CD4-positive, CD25-positive, alpha-beta regulatory T cell (primary cell): ENCODE data around the gene SLFN12. TPM values are rescaled to one million over a fixed set of nuclear protein-coding genes. Genes with fewer than 3 reads are reported as not detected.
"Not testable (repeated sequence)": the region's sequence is repeated elsewhere in the genome, so short reads cannot be mapped to it uniquely, and the experiment has no call there.

Source experiments
- ATAC-seq, 2 donors: fragments of 150-1000 bp; cut with Tn5 transposase; one replicate each; pipeline ENCODE4 v1.10.0; 2021; ENCODE audit warnings: low read depth in 2 of 2, moderate number of reproducible peaks in 2 of 2, moderate library complexity in 1 of 2
- DNase-seq, 3 donors: peaks; one replicate each; pipeline versions ENCODE4 v3.0.0 to v3.0.0-alpha.2; 2012 to 2022; ENCODE audit warnings: mixed read lengths in 1 of 3
- H3K27ac ChIP-seq: one replicate; pipeline ENCODE4 v1.7.0; 2013; ENCODE audit warnings: mild to moderate bottlenecking, low read length; ENCODE audit not compliant: insufficient read depth, poor library complexity, severe bottlenecking
- H3K27me3 ChIP-seq: one replicate; pipeline ENCODE4 v1.7.0; 2013; ENCODE audit warnings: low read length; ENCODE audit not compliant: control insufficient read depth, insufficient read depth
- H3K36me3 ChIP-seq: one replicate; pipeline ENCODE4 v1.7.0; 2013; ENCODE audit warnings: mild to moderate bottlenecking, low read length, moderate library complexity; ENCODE audit not compliant: control insufficient read depth, insufficient read depth
- H3K4me1 ChIP-seq: 2 replicates; pipeline ENCODE4 v1.7.0; 2013; ENCODE audit warnings: mild to moderate bottlenecking, low read length; ENCODE audit not compliant: insufficient read depth, control insufficient read depth, poor library complexity, severe bottlenecking
- H3K4me3 ChIP-seq: one replicate; pipeline ENCODE4 v1.7.0; 2013; ENCODE audit warnings: low read depth, mild to moderate bottlenecking, low read length, moderate library complexity
- H3K9me3 ChIP-seq, 2 experiments: 1 replicate in 1 of 2; 2 replicates in 1 of 2; pipeline ENCODE4 v1.7.0; 2013; ENCODE audit warnings: low read length in 2 of 2, mild to moderate bottlenecking in 1 of 2, moderate library complexity in 1 of 2; ENCODE audit not compliant: control insufficient read depth in 2 of 2
- H3K27ac Mint-ChIP-seq, 3 donors: one replicate each; pipeline ENCODE4 v1.8.0; 2020 to 2022; ENCODE audit warnings: mild to moderate bottlenecking in 3 of 3, mixed read lengths in 3 of 3, moderate library complexity in 2 of 3
- H3K27me3 Mint-ChIP-seq: one replicate; pipeline ENCODE4 v1.8.0; 2022; ENCODE audit warnings: mild to moderate bottlenecking, mixed read lengths
- H3K36me3 Mint-ChIP-seq: one replicate; pipeline ENCODE4 v1.8.0; 2020; ENCODE audit warnings: mixed read lengths
- H3K4me1 Mint-ChIP-seq, 4 donors: one replicate each; pipeline ENCODE4 v1.8.0; 2020 to 2022; ENCODE audit warnings: mixed read lengths in 4 of 4, mild to moderate bottlenecking in 1 of 4
- H3K4me3 Mint-ChIP-seq, 4 donors: one replicate each; pipeline ENCODE4 v1.8.0; 2020 to 2022; ENCODE audit warnings: mild to moderate bottlenecking in 4 of 4, mixed read lengths in 4 of 4, moderate library complexity in 3 of 4
- H3K9me3 Mint-ChIP-seq, 7 donors: one replicate each; pipeline ENCODE4 v1.8.0; 2020 to 2022; ENCODE audit warnings: mixed read lengths in 7 of 7, mild to moderate bottlenecking in 3 of 7, moderate library complexity in 2 of 7
- polyA plus RNA-seq, 4 donors: library from polyadenylated mRNA; unstranded; fragments of 300-500 nt; fragmentation: Illumina TruSeq; gene quantifications; one replicate each; pipeline ENCODE4 v1.2.3, GENCODE V29; 2021
- total RNA-seq: library from RNA; stranded (reverse); gene quantifications from one replicate; pipeline ENCODE4 v1.2.3, GENCODE V29; 2022

The SLFN12 gene
- total and polyA plus RNA-seq, 5 donors from 2014 or later: 2.6 to 7.0 (median 3.1) TPM

GRCh38 chr17:35407531-35407930, 24.8 kb downstream of the SLFN12 start:
- no peak overlapping the region for H3K4me3 ChIP-seq
- no peaks in the 10 kb centered on the region for H3K27me3 ChIP-seq
- Mint-ChIP-seq H3K4me3 (no peak overlapping the region), H3K36me3 (peaks cover 14% of the 10 kb centered on the region), H3K9me3 (peaks cover 0 to 6% (median 0%) of the 10 kb centered on the region in 7 donors), H3K27ac (no peak overlapping the region), H3K4me1 (peaks cover 4 to 11% (median 5%) of the 10 kb centered on the region in 4 donors), H3K27me3 (no peaks in the 10 kb centered on the region)
- DNase-seq: no peak
- H3K9me3 ChIP-seq: no peaks in the 10 kb centered on the region
- no peaks in the 10 kb centered on the region for H3K4me1 ChIP-seq
- H3K27ac ChIP-seq: no peak overlapping the region
- ATAC-seq: no peak
- H3K36me3 ChIP-seq: peaks cover 14% of the 10 kb centered on the region

- Histone ChIP-seq H3K9me3 (no peaks in the 10 kb centered on the region), H3K4me3 (no peak overlapping the region), H3K27me3 (no peaks in the 10 kb centered on the region), H3K36me3 (peaks cover 13% of the 10 kb centered on the region), H3K27ac (no peak overlapping the region), H3K4me1 (no peaks in the 10 kb centered on the region)
- H3K9me3 Mint-ChIP-seq: peaks cover 0 to 6% (median 0%) of the 10 kb centered on the region in 7 donors
- DNase-seq: no peak
- no peaks in the 10 kb centered on the region for H3K27me3 Mint-ChIP-seq
- no peak overlapping the region for H3K4me3 Mint-ChIP-seq
- no peak overlapping the region for H3K27ac Mint-ChIP-seq
- peaks cover 13% of the 10 kb centered on the region for H3K36me3 Mint-ChIP-seq
- H3K4me1 Mint-ChIP-seq: peaks cover 4 to 11% (median 5%) of the 10 kb centered on the region in 4 donors
- no peak for ATAC-seq
Measured at GRCh38 chr17:35406568-35406967, 25.7 kb downstream of the SLFN12 start.

- H3K27ac ChIP-seq: no peak overlapping the region
- Mint-ChIP-seq H3K27ac (no peak overlapping the region), H3K27me3 (no peaks in the 10 kb centered on the region), H3K36me3 (peaks cover 4% of the 10 kb centered on the region), H3K4me1 (peaks cover 4 to 9% (median 5%) of the 10 kb centered on the region in 4 donors), H3K4me3 (no peak overlapping the region), H3K9me3 (peaks cover 0 to 4% (median 0%) of the 10 kb centered on the region in 7 donors)
- H3K36me3 ChIP-seq: no peaks in the 10 kb centered on the region
- H3K4me3 ChIP-seq: no peak overlapping the region
- DNase-seq (peak in 1 of 3 donors; percentile 43), ATAC-seq (peak in 1 of 2 donors; percentile 39)
- H3K4me1 ChIP-seq: no peaks in the 10 kb centered on the region
- H3K27me3 ChIP-seq: no peaks in the 10 kb centered on the region
- no peaks in the 10 kb centered on the region for H3K9me3 ChIP-seq
Measured at GRCh38 chr17:35404360-35404759, 27.9 kb downstream of the SLFN12 start.

GRCh38 chr17:35393783-35394182, 38.5 kb downstream of the SLFN12 start:
- not testable (repeated sequence) for H3K27me3 ChIP-seq, H3K36me3 ChIP-seq, H3K27me3 Mint-ChIP-seq, H3K4me3 Mint-ChIP-seq, DNase-seq, H3K27ac Mint-ChIP-seq, H3K9me3 Mint-ChIP-seq, H3K4me3 ChIP-seq, H3K36me3 Mint-ChIP-seq, H3K4me1 ChIP-seq, ATAC-seq, H3K4me1 Mint-ChIP-seq, H3K27ac ChIP-seq, H3K9me3 ChIP-seq

- no peaks in the 10 kb centered on the region for H3K36me3 ChIP-seq
- H3K4me3 ChIP-seq: no peak overlapping the region
- H3K27ac ChIP-seq: no peak overlapping the region
- no peak for DNase-seq
- Mint-ChIP-seq H3K9me3 (peaks cover 0 to 5% (median 2%) of the 10 kb centered on the region in 7 donors), H3K4me1 (peaks cover 0 to 3% (median 2%) of the 10 kb centered on the region in 4 donors), H3K4me3 (no peak overlapping the region), H3K27me3 (peaks cover 7% of the 10 kb centered on the region), H3K27ac (no peak overlapping the region), H3K36me3 (peaks cover 3% of the 10 kb centered on the region)
- no peaks in the 10 kb centered on the region for H3K27me3 ChIP-seq
- no peaks in the 10 kb centered on the region for H3K4me1 ChIP-seq
- H3K9me3 ChIP-seq: no peaks in the 10 kb centered on the region
- no peak for ATAC-seq
Measured at GRCh38 chr17:35390663-35391062, 41.6 kb downstream of the SLFN12 start.

GRCh38 chr17:35390156-35390555, 42.1 kb downstream of the SLFN12 start:
- Mint-ChIP-seq H3K4me3 (no peak overlapping the region), H3K9me3 (peaks cover 0 to 6% (median 2%) of the 10 kb centered on the region in 7 donors), H3K4me1 (peaks cover 0 to 5% (median 2%) of the 10 kb centered on the region in 4 donors), H3K36me3 (peaks cover 3% of the 10 kb centered on the region), H3K27me3 (peaks cover 7% of the 10 kb centered on the region), H3K27ac (no peak overlapping the region)
- Histone ChIP-seq H3K27ac (no peak overlapping the region), H3K9me3 (no peaks in the 10 kb centered on the region), H3K36me3 (no peaks in the 10 kb centered on the region), H3K4me3 (no peak overlapping the region), H3K27me3 (no peaks in the 10 kb centered on the region), H3K4me1 (no peaks in the 10 kb centered on the region)
- DNase-seq: no peak
- ATAC-seq: no peak

- no peaks in the 10 kb centered on the region for H3K27me3 ChIP-seq
- no peaks in the 10 kb centered on the region for H3K9me3 ChIP-seq
- no peaks in the 10 kb centered on the region for H3K4me1 ChIP-seq
- H3K27ac Mint-ChIP-seq: no peak overlapping the region
- peaks cover 0 to 7% (median 2%) of the 10 kb centered on the region in 7 donors for H3K9me3 Mint-ChIP-seq
- H3K27ac ChIP-seq: no peak overlapping the region
- H3K4me1 Mint-ChIP-seq: peaks cover 0 to 5% (median 0%) of the 10 kb centered on the region in 4 donors
- H3K36me3 ChIP-seq: no peaks in the 10 kb centered on the region
- H3K27me3 Mint-ChIP-seq: peaks cover 7% of the 10 kb centered on the region
- DNase-seq (no peak), ATAC-seq (no peak)
- peaks cover 3% of the 10 kb centered on the region for H3K36me3 Mint-ChIP-seq
- no peak overlapping the region for H3K4me3 Mint-ChIP-seq
- no peak overlapping the region for H3K4me3 ChIP-seq
Measured at GRCh38 chr17:35387496-35387895, 44.8 kb downstream of the SLFN12 start.

- peaks cover 12 to 32% (median 24%) of the 10 kb centered on the region in 4 donors for H3K4me1 Mint-ChIP-seq
- Histone ChIP-seq H3K4me3 (no peak overlapping the region), H3K27me3 (no peaks in the 10 kb centered on the region), H3K4me1 (peaks cover 7% of the 10 kb centered on the region), H3K36me3 (no peaks in the 10 kb centered on the region), H3K27ac (no peak overlapping the region), H3K9me3 (no peaks in the 10 kb centered on the region)
- no peak overlapping the region for H3K4me3 Mint-ChIP-seq
- no peak for ATAC-seq
- no peaks in the 10 kb centered on the region for H3K36me3 Mint-ChIP-seq
- peak overlapping the region in 1 of 3 donors; percentile 21 for H3K27ac Mint-ChIP-seq
- DNase-seq: no peak
- H3K9me3 Mint-ChIP-seq: peaks cover 0 to 2% (median 0%) of the 10 kb centered on the region in 7 donors
- H3K27me3 Mint-ChIP-seq: peaks cover 4% of the 10 kb centered on the region
Measured at GRCh38 chr17:35377706-35378105, 54.6 kb downstream of the SLFN12 start.
